Stimulated activated CD8-positive, alpha-beta memory T cell treated with anti-CD3 and anti-CD28 coated beads, Interleukin-2, amount 100 ng/mL, for 48 hours (primary cell): ENCODE measurements around the gene CDH26.
"Not testable (repeated sequence)": the region's sequence is repeated elsewhere in the genome, so short reads cannot be mapped to it uniquely, and the experiment has no call there.

ENCODE experiments used
- DNase-seq, 2 donors: peaks; one replicate each; pipeline ENCODE4 v3.0.0-alpha.2; 2020; ENCODE audit warnings: low read depth in 2 of 2

CDH26 gene

DNA sequence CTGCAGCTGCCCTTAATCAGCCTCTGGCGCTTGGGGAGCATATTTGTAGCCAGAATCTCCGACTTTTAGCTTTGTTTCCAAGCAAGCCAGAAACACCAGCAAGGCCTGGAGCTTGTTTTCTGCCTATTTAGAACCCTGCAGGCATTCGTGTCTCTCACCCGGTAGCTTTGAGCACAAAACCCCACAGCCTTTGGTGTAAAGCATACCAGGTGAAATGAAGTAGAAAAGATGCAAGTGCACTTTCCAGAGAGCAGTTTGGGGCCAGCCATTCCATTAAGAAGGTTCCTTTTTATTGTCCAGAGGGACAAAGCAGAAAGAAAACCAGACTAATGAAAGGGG lies 17.3 kb upstream of the CDH26 start:
- DNase-seq, result no peak

DNA sequence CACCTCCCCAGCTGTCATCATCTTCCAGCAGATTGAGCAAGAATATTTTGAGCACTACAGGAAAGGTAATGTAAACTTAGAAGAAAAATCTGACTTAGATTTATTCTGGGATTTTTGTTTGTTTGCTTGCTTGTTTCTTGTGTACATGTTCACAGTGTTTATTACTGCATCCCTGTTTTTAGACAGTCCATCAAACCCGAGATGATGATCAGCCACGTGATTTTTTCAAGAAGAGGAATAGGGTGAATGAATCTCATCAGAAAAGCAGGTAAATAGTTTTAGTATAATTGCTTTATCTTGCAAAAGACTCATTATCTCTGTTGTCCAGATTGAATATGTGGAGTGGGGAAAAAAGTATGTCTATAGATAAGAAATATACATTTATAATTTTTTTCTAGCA lies 16.0 kb upstream of the CDH26 start:
- DNase-seq, result no peak

DNA sequence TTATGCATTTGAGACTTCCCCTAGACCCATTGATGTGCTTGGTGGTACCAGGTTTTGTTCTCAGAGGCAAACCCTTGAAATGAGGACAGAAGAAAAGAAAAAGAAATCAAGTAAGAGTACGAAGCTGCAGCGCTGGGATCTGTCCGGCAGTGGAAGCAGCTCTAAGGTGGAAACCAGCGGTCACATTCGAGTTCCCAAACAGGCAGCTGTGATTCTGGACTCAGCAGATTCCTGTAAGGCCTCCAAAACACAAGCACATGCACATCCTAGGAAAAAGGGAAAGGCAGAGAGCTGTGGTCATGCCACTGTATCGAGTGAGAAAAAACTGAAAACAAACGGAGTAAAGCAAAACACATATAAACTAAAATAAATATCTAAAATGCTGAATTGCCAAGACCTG lies 13.5 kb upstream of the CDH26 start:
- no peak for DNase-seq

DNA sequence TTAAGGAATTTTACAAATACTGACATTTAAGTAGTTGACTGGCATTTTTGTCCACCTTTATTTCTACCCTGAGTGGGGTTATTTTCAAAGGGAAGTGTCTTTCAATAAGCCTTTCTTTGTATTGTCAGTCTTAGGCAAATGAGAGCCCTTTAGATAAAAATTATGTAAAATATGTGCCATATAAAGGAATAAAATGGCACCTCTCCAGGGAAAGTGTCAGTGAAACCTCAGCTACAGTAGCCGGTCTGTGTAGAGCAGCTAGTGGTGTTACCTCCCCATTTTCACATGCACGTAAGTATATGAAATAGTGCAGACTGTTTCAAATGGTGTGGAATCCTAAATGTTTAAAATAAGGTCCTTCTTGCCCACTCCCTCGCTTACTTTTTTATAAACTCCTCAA lies 13.0 kb upstream of the CDH26 start:
- DNase-seq, result no peak

DNA sequence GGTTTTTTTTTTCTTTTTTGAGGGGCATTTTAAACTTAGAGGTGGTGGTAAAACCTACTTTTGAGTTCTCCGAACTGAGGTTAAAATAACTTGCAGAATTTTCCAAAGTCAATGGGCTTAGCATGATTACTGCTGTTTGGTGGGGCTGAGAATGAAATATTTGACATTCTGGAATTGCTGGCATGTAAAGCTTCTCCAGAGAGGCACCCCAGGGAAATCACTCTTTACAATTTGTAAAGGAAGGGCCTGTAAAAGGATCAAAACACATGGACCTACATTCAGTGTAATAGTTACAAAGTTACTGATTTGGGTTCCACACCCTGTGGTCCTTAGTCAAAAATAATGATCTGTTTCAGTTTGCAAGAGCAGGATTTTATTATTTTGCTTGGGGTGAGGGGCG lies 12.5 kb upstream of the CDH26 start:
- DNase-seq, result no peak

DNA sequence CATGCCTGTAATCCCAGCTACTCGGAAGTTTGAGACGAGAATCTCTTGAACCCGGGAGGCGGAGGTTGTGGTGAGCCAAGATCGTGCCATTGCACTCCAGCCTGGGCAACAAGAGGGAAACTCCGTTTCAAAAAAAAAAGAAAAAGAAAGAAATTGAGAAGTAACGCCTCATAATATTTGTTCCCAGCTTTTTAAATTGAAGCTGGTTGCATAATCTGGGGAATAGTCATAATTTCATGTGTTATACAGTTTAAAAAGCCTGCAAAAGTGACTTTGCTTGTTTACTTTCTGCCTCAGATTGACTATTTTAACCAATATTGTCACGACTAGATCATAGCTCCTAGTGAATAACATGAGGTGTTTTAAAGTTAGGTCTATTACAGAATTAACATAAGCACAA lies 10.8 kb upstream of the CDH26 start:
- DNase-seq, result no peak

DNA sequence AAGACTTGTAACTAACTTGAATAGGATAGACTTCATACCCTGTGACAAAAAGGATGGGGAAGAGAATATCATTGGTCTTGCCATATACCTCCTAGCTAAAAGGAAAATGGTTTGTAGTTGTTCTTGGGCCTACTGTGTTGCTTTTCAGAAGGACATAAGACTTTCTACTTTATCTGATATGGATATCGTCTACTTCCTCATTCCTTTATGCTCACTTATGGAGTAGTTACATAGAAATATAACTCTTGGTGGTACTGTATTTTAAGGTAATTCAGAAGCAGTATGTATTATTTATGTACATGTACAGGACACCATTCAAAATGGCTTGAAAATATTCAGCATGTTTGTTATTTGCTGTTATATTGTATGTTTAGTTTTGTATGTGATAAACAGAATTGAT lies 10.0 kb upstream of the CDH26 start:
- no peak for DNase-seq

DNA sequence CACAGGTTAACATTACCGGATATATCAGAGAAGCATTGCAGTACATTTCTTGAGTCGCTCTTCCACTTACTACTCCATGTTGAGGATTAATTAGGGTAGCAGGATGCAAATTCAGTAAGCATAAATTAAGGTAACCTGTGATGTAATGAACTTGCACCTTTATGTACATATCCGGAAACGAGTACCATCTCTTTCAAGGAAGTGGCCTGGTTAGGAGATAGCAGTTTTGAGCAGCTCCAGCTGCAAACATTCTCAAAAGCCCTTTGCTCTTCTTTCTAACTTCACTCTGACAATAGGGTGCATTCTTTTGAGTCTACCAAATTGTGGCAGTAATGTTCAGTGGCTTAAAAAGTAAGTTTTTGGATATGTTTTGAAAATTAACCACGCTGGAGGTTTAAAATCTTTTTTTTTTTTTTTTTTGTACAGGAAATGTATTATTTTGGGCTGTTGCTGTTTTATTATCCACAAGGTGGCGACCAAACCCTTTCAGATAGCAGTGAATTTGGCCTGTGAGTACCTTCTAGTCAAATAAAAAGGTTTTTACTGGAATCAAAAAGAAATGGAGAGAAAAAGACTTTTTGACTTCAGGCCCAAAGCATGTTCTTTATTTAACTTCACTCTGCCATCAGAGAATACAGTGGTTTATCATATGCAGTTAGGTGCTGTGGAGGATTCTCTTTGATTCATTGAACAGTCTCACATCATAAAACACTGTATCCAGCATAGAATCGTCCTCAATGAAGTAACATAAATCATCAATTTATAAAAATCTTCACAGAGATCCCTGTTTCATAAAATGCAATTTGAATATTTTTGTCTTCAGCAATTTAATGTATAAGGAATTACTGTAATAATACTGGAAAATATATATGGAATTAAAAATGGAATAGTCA lies 9.1 kb upstream of the CDH26 start:
- DNase-seq, result no peak

DNA sequence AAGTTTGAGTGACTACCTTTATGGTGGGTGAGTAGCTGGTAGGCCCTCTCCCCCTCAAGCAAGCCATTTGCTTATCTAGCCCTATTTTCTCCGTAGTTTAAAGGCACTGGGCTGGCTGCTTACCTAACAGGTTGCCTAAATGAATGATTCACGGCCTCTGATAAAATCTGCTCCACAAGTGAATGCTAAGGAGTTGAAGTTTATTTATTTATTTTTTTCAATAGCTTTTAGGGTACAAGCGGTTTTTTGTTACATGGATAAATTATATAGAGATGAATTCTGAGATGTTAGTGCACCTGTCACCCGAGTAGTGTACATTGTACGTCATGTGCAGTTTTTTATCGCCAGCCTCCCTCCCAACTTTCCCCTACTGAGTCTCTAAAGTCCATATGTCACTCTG lies 8.3 kb upstream of the CDH26 start:
- no peak for DNase-seq

DNA sequence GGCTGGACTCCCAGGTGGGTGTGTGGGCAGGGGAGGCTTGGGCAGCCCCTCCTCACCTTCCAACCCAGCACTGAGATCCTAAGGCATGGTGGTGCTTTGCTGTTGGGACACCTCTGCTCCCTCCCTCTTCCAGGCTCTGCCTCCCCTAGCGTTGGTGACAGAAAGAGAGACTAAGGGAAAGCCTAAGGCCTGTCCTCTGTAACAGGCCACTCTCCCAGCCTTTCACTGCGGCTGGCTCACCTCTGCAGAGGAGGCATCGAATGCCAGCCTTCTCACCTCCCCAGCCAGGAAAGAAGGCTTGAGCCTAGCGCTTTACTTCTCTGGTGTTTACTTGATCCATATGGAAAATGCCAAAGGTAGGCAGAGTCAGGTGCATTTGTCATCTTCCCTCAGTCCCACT lies 3.5 kb upstream of the CDH26 start:
- no peak for DNase-seq

DNA sequence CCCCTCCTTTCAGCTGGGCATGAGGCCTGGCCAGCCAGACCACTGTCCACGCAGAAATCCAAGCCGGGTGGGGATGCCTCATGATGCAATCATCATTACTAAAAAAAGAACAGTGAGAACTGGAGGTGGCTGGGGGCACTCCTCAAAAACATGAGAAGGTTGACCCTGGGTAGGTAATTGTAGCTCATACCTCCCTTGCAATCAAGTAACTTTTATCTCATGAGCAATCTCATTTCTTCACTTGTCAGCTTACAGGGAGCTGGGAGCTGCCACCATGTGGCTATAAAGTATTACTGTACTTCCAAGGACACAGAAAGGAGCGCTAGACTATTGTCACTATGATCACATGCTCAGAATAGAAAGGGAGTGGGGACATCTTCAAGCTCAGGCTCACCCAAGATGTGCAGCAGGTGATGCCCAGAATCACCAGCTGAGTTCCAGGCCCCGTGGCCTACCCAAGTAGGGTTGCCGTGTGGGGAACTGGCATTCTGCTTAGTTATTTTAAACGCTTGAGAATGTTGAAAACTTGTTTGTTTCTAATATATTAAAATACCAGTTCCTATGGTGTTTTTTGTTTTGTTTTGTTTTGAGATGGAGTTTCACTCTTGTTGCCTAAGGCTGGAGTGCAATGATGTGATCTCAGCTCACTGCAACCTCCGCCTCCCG lies 3.0 kb upstream of the CDH26 start:
- no peak for DNase-seq

DNA sequence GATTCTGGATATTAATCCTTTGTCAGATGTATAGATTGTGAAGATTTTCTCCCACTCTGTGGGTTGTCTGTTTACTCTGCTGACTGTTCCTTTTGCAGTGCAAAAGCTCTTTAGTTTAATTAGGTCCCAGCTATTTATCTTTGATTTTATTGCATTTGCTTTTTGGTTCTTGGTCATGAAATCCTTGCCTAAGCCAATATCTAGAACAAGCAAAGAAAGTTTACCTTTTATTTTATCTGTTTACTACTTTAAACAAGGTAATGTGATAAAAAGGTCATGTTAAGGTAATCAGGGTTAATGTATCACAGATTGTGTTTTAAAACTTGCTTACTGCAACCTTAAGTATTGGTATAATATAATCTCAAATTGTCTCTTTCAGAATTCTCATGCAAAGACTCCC lies 655 bp upstream of the CDH26 start:
- DNase-seq, result not testable (repeated sequence)

DNA sequence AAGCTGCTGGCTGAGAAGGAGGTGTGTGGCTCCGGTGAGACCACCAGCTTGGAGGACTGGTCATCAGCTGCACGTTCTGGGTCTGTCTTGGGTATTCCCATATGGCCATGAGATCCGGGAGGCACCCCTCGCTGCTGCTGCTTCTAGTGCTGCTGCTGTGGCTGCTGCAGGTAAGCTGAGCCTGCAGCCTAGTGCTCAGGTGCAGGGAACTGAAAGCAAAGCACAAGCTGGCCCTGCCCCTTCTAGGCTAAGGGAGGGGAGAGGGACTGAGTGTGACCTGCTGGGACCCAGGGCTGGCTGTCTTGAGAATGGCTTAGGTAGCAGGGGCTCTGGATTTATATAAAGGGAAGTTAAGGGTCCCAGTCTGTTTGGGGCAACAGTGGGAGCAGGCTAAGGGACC lies 403 bp downstream of the CDH26 start:
- DNase-seq, result no peak

DNA sequence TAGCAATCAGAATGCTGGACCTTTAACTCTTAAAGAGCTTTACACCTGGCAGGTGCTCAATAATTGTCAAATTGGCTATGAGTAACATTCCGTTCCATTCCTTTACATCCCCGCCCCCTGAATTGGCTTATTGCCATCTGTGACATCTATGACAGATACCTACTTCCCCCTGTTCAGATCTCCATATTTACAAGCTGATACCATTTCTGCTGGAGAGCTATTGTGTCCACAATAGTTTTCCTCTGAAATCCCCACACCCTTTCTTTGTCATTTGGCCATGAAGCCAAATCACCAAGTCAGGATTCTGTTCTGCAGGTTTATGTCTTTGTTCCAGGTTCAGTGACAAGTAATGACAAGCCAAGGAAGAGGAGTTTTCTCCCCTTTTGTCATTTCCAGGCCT lies 3.2 kb downstream of the CDH26 start:
- no peak for DNase-seq

DNA sequence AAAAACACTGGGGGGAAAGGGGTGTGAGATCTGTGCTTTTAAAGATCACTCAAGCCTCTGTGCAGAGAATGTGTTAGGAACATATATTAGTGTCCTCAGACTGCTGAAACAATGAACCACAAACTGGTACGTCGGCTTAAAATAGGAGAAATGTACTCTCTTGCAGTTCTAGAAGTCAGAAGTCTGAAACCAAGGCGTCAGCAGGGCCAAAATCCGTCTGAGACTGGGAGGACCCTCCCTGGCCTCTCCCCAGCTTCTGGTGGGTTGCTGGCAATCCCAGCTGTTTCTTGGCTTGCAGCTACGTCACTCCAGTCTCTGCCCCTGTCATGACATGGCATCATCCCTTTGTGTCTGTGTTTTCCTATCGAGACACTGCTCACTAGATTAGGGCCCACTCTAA lies 3.9 kb downstream of the CDH26 start:
- DNase-seq, result no peak

DNA sequence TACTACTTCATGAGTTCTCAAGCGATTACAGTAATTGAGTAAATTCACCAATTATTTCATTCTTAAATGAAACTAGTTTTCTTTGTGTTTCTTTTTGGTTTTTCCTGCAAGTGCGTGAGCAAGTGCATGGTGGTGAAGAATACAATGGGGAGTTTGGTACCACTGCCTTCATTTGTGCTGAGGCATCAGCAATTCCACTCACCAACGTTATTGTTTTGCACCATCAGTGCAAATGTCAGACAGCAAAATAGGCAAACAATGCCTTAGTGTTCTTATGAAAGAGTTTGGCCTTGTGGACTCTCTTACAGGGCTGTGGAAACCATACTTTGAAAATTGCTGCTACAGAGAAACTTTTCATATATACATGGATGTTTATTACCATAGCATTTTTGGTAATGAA lies 8.2 kb downstream of the CDH26 start:
- no peak for DNase-seq

DNA sequence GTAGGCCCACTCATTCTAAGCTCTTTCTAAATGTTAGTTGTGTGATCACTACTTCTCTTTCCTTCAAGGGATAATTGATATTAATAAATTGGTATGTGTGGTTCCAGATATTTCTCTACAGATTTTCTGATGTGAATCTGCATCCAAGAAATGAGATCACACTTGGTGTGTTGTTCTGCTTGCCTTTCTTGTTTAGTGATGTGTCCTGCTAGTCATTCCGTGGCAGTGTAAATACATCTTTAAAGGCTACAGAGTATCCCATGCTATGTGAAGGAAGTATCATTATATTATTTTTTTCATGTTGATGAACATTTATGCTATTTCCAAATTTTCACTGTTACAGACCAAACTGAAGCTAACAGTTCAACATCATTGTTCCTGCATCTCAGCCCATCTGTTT lies 13.2 kb downstream of the CDH26 start:
- DNase-seq, result no peak

DNA sequence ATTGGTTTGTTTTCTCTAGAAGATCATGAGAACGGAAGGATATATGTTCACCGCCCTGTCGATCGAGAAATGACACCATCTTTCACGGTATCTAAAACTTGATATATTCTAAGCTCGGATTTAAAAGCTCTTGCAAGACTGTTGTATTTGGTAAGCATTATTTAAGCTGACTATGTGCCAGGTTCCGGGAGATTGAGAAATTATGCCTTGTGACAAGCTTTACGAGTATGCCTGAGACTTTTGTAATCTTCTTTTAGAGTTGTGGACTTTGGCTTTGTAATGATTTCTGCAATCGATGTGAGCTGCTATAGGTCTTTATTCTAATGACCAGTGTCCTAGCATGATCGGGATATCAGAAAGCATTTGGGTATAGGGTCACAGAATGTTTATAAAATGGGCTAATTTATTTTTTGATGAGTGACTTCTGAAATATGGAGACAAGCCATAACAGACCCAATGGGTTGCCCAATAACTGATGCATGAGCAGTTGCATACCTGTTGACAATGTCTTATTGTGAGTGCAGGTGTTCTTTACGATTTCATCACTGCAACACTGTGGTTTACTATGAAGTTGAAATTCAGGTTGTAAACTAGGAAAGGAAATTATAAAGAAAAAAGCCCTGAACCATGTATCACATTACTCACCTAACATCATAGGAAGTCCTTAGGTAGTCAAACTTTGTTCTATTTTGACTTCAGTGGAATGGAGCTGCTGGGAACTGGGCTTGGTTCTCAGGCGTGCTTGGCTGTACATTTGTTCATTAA lies 14.0 kb downstream of the CDH26 start:
- DNase-seq, result no peak

DNA sequence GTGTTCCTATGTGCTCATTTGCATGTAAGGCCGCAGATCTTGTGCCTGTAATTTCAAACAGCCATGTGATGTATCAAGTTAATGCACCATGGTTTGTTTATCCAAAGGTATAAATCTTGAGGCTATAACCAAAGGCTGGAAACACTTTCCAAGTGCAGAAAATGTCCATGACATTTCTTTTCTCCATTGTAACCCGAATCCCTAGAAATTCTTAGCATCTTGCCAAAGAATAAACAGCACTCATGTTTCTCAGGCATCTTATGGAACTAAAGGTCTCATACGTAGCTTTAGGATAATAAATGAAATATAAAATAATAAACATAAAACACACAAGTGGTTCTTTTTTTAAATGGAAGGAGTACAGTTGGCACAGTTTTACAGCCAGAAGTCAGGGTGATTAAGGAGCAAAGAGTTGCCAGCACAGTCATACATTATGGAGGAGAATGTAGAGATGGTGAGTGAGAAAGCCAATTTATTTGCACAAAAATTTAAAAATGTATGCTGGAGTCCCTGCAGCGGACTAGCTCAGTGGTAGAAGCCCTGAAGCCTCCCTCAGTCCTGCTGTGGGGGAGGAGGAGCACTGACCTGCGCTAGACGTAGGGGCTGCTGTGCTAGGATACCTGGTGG lies 18.0 kb downstream of the CDH26 start:
- DNase-seq, result no peak

DNA sequence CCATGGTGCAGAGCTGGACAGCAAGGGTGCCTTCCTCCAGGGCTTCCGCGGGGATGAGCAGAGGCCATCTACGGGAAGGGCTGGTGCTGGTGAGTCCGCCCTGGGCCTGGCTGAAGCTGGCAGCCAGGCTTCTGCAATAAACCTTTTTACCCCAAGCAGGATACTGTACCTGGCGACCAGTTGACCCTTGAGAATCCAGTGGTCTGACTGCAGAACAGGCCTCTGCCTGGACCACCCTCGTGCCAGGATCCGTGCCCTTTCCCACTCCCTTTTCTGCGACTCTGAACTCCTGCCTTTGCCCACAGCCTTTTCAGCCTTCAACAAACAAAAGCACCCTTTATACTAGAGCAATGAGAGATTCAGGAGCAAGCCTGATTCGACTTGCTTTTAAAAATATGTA lies 18.9 kb downstream of the CDH26 start:
- no peak for DNase-seq

DNA sequence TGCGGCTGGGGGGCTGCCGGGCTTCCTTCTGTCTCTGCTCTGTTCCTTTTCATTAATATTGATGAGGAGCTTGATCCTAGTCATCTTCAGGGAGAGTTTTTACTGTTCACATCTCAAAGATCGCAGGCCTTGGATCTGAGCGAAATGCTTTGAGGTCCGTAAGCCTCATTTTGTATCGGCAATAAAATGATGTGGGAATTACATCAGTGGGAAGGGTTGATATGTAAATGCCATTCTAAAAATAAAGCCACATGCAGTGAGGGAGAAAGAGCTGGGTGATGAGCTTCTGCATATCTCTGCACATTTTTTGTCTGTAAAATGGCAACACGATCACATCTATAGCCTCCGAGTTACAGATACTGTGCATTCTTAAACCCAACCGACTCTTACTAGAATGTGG lies 24.9 kb downstream of the CDH26 start:
- DNase-seq, result no peak

DNA sequence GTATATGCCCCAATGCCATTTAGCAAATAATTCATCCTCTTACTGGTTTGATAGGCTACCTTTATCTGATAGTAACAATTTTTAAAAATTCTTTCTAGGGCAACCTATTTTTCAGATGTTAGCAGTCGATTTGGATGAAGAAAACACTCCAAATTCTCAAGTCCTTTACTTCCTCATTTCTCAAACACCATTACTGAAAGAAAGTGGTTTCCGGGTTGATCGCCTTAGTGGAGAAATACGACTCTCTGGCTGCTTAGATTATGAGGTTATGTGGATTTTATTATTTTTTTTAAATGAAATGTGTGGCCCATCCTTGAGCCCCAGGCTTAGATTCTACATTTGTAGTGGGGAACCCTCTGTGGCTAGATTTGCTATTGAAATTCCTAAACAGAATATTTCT lies 26.3 kb downstream of the CDH26 start:
- no peak for DNase-seq

DNA sequence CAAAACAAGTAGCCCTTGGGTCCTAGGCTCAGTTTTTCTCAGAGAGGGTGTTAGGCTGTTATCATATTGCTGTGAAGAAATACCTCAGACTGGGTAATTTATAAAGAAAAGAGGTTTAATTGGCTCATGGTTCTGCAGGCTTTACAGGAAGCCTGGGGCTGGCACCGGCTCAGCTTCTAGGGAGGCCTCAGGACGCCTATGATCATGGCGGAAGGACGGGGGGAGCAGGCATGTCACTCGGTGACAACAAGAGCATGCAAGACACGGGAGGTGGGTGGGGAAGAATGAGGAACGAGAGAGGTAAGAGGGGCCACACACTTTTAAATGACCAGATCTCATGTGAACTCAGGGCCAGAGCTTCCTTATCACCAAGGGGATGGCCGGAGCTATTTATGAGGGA lies 26.9 kb downstream of the CDH26 start:
- no peak for DNase-seq
